HuH-7 (cell line): ENCODE measurements around the gene OR8K3.

Experiments
- DNase-seq: peaks from one replicate; pipeline ENCODE4 v3.0.0; 2011; ENCODE audit warnings: low spot score

Gene OR8K3

DNA sequence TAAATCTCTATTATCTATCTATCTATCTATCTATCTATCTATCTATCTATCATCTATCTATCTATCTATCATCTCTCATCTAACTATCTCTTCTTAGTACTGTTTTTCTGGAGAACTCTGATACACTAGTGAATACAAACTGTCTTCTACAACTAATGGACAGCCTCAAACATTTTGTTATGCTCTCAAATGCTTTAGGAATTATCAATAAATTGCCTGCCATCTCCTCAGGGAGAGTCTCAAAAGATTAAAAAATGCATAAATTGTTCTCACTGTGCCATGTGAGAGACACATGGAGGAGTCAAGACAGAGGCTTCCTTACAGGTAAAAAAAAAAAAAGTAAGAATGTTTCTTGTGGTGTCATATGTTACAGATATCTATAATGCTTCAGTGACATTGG lies at the start of gene OR8K3:
Gene OR8K3, plus strand, starts transcription at position 301 of the 400 bp plus-strand sequence. CDS start 3,163 bp downstream, outside the sequence.
- DNase-seq, result no peak

- DNase-seq, result no peak
These were observed 43.9 kb upstream of the OR8K3 start for GRCh38 chr11:56271092-56271491.

DNA sequence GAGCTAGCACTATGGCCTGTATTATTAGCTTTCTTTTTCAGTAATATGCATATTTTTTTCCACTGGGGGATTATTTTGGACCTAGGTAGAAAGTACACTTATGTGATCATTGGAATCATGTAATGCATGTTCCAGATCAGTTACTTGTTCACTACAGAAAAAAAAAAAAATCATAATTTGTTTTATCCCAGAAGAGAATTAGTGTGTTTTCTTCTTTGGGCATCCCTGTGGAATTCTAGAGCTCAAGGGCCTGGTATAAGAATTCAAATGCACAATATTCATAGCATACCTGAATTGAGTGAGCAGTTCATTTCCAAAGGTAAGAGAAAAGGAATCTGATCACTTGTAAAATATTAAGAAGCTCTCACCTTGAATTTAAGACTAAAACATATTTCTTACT lies 41.1 kb upstream of the OR8K3 start, which contains the start of gene OR5T1:
Gene OR5T1, plus strand, starts transcription at position 301 of the 400 bp plus-strand sequence. CDS start 1,485 bp downstream, outside the sequence.
- no peak for DNase-seq

GRCh38 chr11:56292154-56292553 lies 22.8 kb upstream of the OR8K3 start, which contains the start of gene OR8H1:
OR8H1 (minus strand) TSS chr11:56292254; CDS start chr11:56291062, 1,192 bp downstream.
- no peak for DNase-seq

GRCh38 chr11:56296898-56297297 lies 18.0 kb upstream of the OR8K3 start:
- no peak for DNase-seq

DNA sequence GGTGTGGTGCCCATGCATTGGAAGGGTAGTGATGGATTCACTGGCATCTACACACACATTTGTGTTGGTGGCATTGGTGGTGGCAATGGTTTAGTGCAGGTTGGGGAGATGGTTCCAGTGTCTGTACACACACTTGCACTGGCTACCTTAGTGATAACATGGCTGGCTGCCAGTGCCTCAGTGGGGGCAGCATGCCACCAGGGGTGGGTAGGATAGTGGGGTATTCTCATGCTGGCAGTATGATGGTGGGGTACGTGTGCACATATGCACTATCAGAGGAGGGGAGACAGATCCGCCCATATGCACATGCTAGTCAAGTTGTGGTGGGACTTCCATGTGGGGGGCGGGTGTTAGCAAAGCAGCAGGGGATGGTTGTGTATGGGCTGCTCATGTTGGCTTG lies 7.1 kb upstream of the OR8K3 start:
- DNase-seq, result no peak

GRCh38 chr11:56331861-56332491 lies 17.0 kb downstream of the OR8K3 start:
- DNase-seq, result no peak

GRCh38 chr11:56333156-56333555 lies 18.2 kb downstream of the OR8K3 start:
- no peak for DNase-seq

- no peak for DNase-seq
These were observed 25.3 kb downstream of the OR8K3 start for GRCh38 chr11:56340289-56340688.

DNA sequence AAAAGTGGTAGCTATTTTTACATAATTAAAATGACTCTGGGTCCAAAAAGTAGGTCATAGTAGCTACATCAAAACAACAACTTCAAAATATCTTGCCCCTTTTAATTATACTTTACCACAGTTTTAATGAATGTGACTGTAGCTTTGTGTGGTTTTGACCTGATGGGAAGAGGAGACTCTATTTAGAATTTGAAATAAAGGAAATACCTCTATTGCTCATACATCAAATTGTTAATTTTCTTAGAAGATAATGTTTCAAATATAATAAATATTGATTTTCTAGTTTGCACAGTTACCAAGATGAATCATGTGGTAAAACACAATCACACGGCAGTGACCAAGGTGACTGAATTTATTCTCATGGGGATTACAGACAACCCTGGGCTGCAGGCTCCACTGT lies 30.8 kb downstream of the OR8K3 start, which contains the start of gene OR8K1:
Gene OR8K1, plus strand, starts transcription at position 301 of the 400 bp plus-strand sequence. Its CDS starts 0 bp downstream, at position 301.
- no peak for DNase-seq

DNA sequence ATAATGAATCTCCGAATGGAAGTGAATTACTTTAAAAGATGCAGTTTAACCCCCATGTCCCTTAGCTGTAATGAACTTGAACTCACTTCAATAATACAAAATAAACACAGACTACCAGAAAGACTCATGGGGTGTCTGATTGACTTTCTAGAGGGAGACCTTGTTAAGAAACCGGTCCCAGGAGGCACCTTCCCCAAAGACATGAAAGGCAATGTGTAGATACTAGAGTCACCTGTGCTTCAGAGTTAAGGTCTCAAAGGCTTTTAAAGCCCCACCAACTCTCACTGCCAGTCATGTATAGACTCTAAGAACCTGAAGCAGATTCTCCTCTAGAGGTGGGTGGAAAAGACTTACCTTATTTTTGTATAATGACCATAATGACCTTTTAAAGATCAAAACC lies 39.0 kb downstream of the OR8K3 start, which contains the start of gene OR8J1:
Gene OR8J1, plus strand, starts transcription at position 301 of the 400 bp plus-strand sequence. CDS start 5,956 bp downstream, outside the sequence.
- DNase-seq, result no peak
